SK-N-MC (cell line): ENCODE measurements around the gene DOC2B.

ENCODE experiments used
- EZH2 ChIP-seq: fragments of 200-600 bp; sonication (generic); IDR thresholded peaks from one replicate; pipeline ENCODE4 v1.6.1; 2017; ENCODE audit warnings: antibody characterized with exemption
- POLR2AphosphoS5 ChIP-seq: IDR thresholded peaks from 2 replicates; pipeline ENCODE4 v1.6.1; 2012; ENCODE audit warnings: mild to moderate bottlenecking, low read depth, low read length, borderline replicate concordance

- TF ChIP-seq POLR2AphosphoS5 (no peak), EZH2 (no peak)
Measured at GRCh38 chr17:177155-177554, 4.3 kb downstream of the DOC2B start.
